ENCODE data around the gene WNT2B.

DNA sequence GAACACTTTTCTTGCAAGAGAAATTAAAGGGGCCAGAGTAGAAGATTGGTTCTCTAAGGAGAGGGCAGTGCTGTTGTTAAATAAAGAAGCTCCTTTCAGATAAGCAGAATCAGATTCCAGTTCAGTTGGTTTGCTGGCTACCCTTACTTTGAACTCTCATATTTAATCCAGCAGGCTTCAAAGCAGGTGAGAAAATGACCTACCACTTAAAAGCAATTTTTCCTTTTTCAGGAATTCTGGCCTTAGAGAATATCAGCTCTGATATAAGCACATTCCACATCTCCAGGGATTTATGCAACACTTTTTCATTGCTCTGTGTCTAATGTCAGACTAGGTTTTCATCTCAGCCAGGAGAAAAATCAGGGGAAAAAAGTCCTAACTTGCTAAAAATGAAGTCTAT, 28.7 kb downstream of the WNT2B start:
- TF ChIP-seq FOXJ3 (CRISPR knock-in tag; IDR thresholded peaks at IDR 0.05) (no peak), EZH2phosphoT487 (IDR thresholded peaks at IDR 0.05; ENCODE audit: borderline replicate concordance, low read depth) (no peak), RFX5 (IDR thresholded peaks at IDR 0.05; ENCODE audit: low read length) (no peak), JUND (IDR thresholded peaks at IDR 0.05) (no peak), GABPA (IDR thresholded peaks at IDR 0.05; ENCODE audit: low read depth) (no peak), CTCF (IDR thresholded peaks at IDR 0.05) (no peak), EP300 (IDR thresholded peaks at IDR 0.05; ENCODE audit: borderline replicate concordance in 1 of 2, low read depth in 1 of 2, low read length in 1 of 2) (no peak), GATA2 (CRISPR knock-in tag; IDR thresholded peaks at IDR 0.05) (no peak)
- TF ChIP-seq, protein P1, sequence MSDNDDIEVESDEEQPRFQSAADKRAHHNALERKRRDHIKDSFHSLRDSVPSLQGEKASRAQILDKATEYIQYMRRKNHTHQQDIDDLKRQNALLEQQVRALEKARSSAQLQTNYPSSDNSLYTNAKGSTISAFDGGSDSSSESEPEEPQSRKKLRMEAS (IDR thresholded peaks at IDR 0.05; ENCODE audit: low read depth) = no peak
